SK-N-SH (cell line): ENCODE measurements around the gene CNTN3. TPM values are rescaled to one million over a fixed set of nuclear protein-coding genes. Genes with fewer than 3 reads are reported as not detected.

ENCODE experiments used
- CTCF ChIA-PET: fragments of 300-600, 350-600 bp; formaldehyde crosslinking; extraction: SDS; loops from one replicate; lab custom pipeline; 2021; lab: Yijun Ruan, JAX
- POLR2A ChIA-PET: fragments of 350-600 bp; sonication (Branson Sonifier 250); formaldehyde crosslinking; extraction: SDS; loops from one replicate; lab custom pipeline; 2020; ENCODE audit warnings: antibody characterized with exemption, inconsistent platforms; lab: Yijun Ruan, JAX
- DNase-seq: peaks from one replicate; pipeline ENCODE4 v3.0.0; 2012
- H2AFZ ChIP-seq: fragments of 200-600 bp; sonication (generic); 2 replicates; pipeline ENCODE4 v1.8.1; 2016; ENCODE audit warnings: antibody characterized with exemption, mild to moderate bottlenecking, low read depth
- H3F3A ChIP-seq: fragments of 200-600 bp; sonication (generic); replicated peaks from 2 replicates; pipeline ENCODE3; 2016; ENCODE audit warnings: antibody characterized with exemption, mild to moderate bottlenecking; ENCODE audit not compliant: insufficient read depth
- H3K27ac ChIP-seq, 2 experiments: fragments of 200-500 bp in 1 of 2; fragments of 200-600 bp in 1 of 2; sonication (Bioruptor generic) in 1 of 2; sonication (generic), shearing (Covaris generic) in 1 of 2; 2 replicates each; pipeline versions ENCODE4 v1.5.1 to v1.6.1; 2014 to 2016; ENCODE audit warnings: low read depth in 2 of 2, inconsistent platforms in 1 of 2, low read length in 1 of 2, mild to moderate bottlenecking in 1 of 2, mixed read lengths in 1 of 2
- H3K27me3 ChIP-seq: fragments of 200-600 bp; sonication (generic), shearing (Covaris generic); 2 replicates; pipeline ENCODE4 v1.6.1; 2016; ENCODE audit warnings: mixed run types; ENCODE audit not compliant: insufficient read depth
- H3K36me3 ChIP-seq, 2 experiments: fragments of 200-500 bp in 1 of 2; fragments of 200-600 bp in 1 of 2; sonication (Bioruptor generic) in 1 of 2; sonication (generic) in 1 of 2; replicated peaks in 1 of 2; 2 replicates each; pipeline versions ENCODE3 to v1.5.1; 2014 to 2016; ENCODE audit warnings: low read length in 1 of 2, mild to moderate bottlenecking in 1 of 2; ENCODE audit not compliant: insufficient read depth in 2 of 2, control insufficient read depth in 1 of 2
- H3K4me1 ChIP-seq, 2 experiments: fragments of 200-500 bp in 1 of 2; fragments of 200-600 bp in 1 of 2; sonication (Bioruptor generic) in 1 of 2; sonication (generic), shearing (Covaris generic) in 1 of 2; 2 replicates each; pipeline versions ENCODE4 v1.5.1 to v1.6.1; 2014 to 2016; ENCODE audit warnings: low read depth in 1 of 2, low read length in 1 of 2, mixed run types in 1 of 2; ENCODE audit not compliant: insufficient read depth in 2 of 2, control insufficient read depth in 1 of 2
- H3K4me2 ChIP-seq: fragments of 200-600 bp; sonication (generic), shearing (Covaris generic); 2 replicates; pipeline ENCODE4 v1.6.1; 2017; ENCODE audit warnings: mixed run types
- H3K4me3 ChIP-seq, 2 experiments: fragments of 200-500 bp in 1 of 2; fragments of 200-600 bp in 1 of 2; sonication (Bioruptor generic) in 1 of 2; sonication (generic), shearing (Covaris generic) in 1 of 2; 2 replicates each; pipeline versions ENCODE4 v1.5.1 to v1.8.1; 2014 to 2016; ENCODE audit warnings: low read depth in 2 of 2, inconsistent platforms in 1 of 2, low read length in 1 of 2, mild to moderate bottlenecking in 1 of 2, mixed read lengths in 1 of 2, moderate library complexity in 1 of 2
- H3K79me2 ChIP-seq: fragments of 200-600 bp; sonication (generic); 2 replicates; pipeline ENCODE4 v1.8.1; 2017; ENCODE audit warnings: mild to moderate bottlenecking; ENCODE audit not compliant: insufficient read depth
- H3K9ac ChIP-seq: fragments of 200-600 bp; sonication (generic); 2 replicates; pipeline ENCODE4 v1.6.1; 2017; ENCODE audit warnings: mixed run types
- H3K9me2 ChIP-seq: fragments of 200-600 bp; sonication (generic); 2 replicates; pipeline ENCODE4 v1.6.1; 2017; ENCODE audit warnings: mixed run types
- H3K9me3 ChIP-seq: fragments of 200-600 bp; sonication (generic); 2 replicates; pipeline ENCODE4 v1.6.1; 2017; ENCODE audit warnings: mixed run types, mild to moderate bottlenecking, moderate library complexity
- H4K20me1 ChIP-seq: fragments of 200-600 bp; sonication (generic); 2 replicates; pipeline ENCODE4 v1.6.1; 2017; ENCODE audit warnings: mild to moderate bottlenecking, mixed run types; ENCODE audit not compliant: insufficient read depth
- CHD2 ChIP-seq: fragments of 150-350 bp; IDR thresholded peaks from 2 replicates; pipeline ENCODE4 v1.6.1; 2018; ENCODE audit warnings: low read length; ENCODE audit not compliant: partially characterized antibody
- CTCF ChIP-seq: fragments of 200-600 bp; sonication (generic); IDR thresholded peaks from 2 replicates; pipeline ENCODE4 v1.6.1; 2017; ENCODE audit warnings: antibody characterized with exemption, mild to moderate bottlenecking, moderate library complexity
- ELF1 ChIP-seq: IDR thresholded peaks from 2 replicates; pipeline ENCODE4 v1.4.0; 2012
- EZH2phosphoT487 ChIP-seq: fragments of 200-600 bp; sonication (generic); IDR thresholded peaks from 2 replicates; pipeline ENCODE4 v1.6.1; 2017; ENCODE audit warnings: low read depth, mixed run types, mild to moderate bottlenecking, antibody characterized with exemption, moderate library complexity, borderline replicate concordance
- FOSL2 ChIP-seq: IDR thresholded peaks from 2 replicates; pipeline ENCODE4 v1.4.0; 2012; ENCODE audit warnings: low read depth, mild to moderate bottlenecking, moderate library complexity, borderline replicate concordance
- GATA2 ChIP-seq: sonication (generic); formaldehyde crosslinking; IDR thresholded peaks from 2 replicates; pipeline ENCODE4 v1.5.0; 2020; ENCODE audit warnings: mild to moderate bottlenecking, missing genetic modification reagents
- MAX ChIP-seq: IDR thresholded peaks from 2 replicates; pipeline ENCODE4 v1.4.0; 2012; ENCODE audit warnings: low read depth
- MXI1 ChIP-seq: IDR thresholded peaks from 2 replicates; pipeline ENCODE4 v1.6.1; 2012; ENCODE audit warnings: mild to moderate bottlenecking, low read depth, low read length, improper control_type of control experiment
- NRF1 ChIP-seq: IDR thresholded peaks from 2 replicates; pipeline ENCODE4 v1.6.1; 2012; ENCODE audit warnings: low read depth, mild to moderate bottlenecking, low read length
- POLR2AphosphoS5 ChIP-seq: IDR thresholded peaks from 2 replicates; pipeline ENCODE4 v1.6.1; 2012; ENCODE audit warnings: low read depth, low read length
- RAD21 ChIP-seq: IDR thresholded peaks from 2 replicates; pipeline ENCODE4 v1.6.1; 2012; ENCODE audit warnings: mild to moderate bottlenecking, low read length
- RCOR1 ChIP-seq: fragments of 150-350 bp; IDR thresholded peaks from 2 replicates; pipeline ENCODE4 v1.6.1; 2017; ENCODE audit warnings: antibody characterized with exemption, low read length
- RFX5 ChIP-seq: IDR thresholded peaks from 2 replicates; pipeline ENCODE4 v1.6.1; 2012; ENCODE audit warnings: mild to moderate bottlenecking, improper control_type of control experiment, low read length
- RXRA ChIP-seq: IDR thresholded peaks from 2 replicates; pipeline ENCODE4 v1.4.0; 2012; ENCODE audit warnings: low read depth, mild to moderate bottlenecking, borderline replicate concordance
- SMC3 ChIP-seq: IDR thresholded peaks from 2 replicates; pipeline ENCODE4 v1.6.1; 2012; ENCODE audit warnings: low read depth, low read length, improper control_type of control experiment
- TEAD4 ChIP-seq: IDR thresholded peaks from 2 replicates; pipeline ENCODE4 v1.4.0; 2012; ENCODE audit warnings: mild to moderate bottlenecking, borderline replicate concordance; ENCODE audit not compliant: insufficient read depth
- USF1 ChIP-seq: IDR thresholded peaks from 2 replicates; pipeline ENCODE4 v1.4.0; 2012; ENCODE audit warnings: low read depth, borderline replicate concordance
- YY1 ChIP-seq: IDR thresholded peaks from 2 replicates; pipeline ENCODE4 v1.4.0; 2012; ENCODE audit warnings: low read depth, mild to moderate bottlenecking
- ZBTB33 ChIP-seq: IDR thresholded peaks from 2 replicates; pipeline ENCODE4 v1.4.0; 2012; ENCODE audit warnings: low read depth, borderline replicate concordance
- WGBS: methylation state at CpG from one replicate; pipeline ENCODE4 v1.1.6; 2017; ENCODE audit warnings: low lambda C conversion rate; 5-methylcytosine and 5-hydroxymethylcytosine counted together
- polyA plus RNA-seq, 3 experiments: library from polyadenylated mRNA; depleted of rRNA; stranded (reverse); fragments of >200 nt; gene quantifications; 2 replicates each; pipeline ENCODE4 v1.2.3, GENCODE V29; 2012

Gene CNTN3
- polyA plus RNA-seq, 1 of the 3 experiments (the other 2 are of a cell fraction), result 2.8 TPM

- peaks cover 13% of the 10 kb centered on the region for H3F3A ChIP-seq
- H3K79me2 ChIP-seq, result no peaks in the 10 kb centered on the region
- TF ChIP-seq RFX5 (no peak), RAD21 (peak; percentile 71), SMC3 (peak; percentile 66), CTCF (peak; percentile 68), GATA2 (CRISPR knock-in tag) (no peak), USF1 (no peak)
- no peaks in the 10 kb centered on the region for H3K9me3 ChIP-seq
- CTCF ChIA-PET, result interaction anchor here (0.7 to 1.0 kb wide), 2 partner anchors 275 to 364 kb away, joined by 3 read pairs; no protein-coding TSS in a partner anchor
- H3K27me3 ChIP-seq, result no peaks in the 10 kb centered on the region
- POLR2A ChIA-PET, result no interaction called here
- H3K9ac ChIP-seq, result no peak overlapping the region
- no peak overlapping the region for H2AFZ ChIP-seq
- H3K4me3 ChIP-seq, result no peak overlapping the region
- H3K4me1 ChIP-seq, result no peaks in the 10 kb centered on the region; a peak in 1 of 4 replicates
- no peaks in the 10 kb centered on the region for H4K20me1 ChIP-seq
- DNase-seq, result no peak
- H3K36me3 ChIP-seq, result no peaks in the 10 kb centered on the region
- H3K9me2 ChIP-seq, result no peaks in the 10 kb centered on the region
- no peak overlapping the region; the same call in 1 of the 2 replicates for H3K4me2 ChIP-seq
- no peak overlapping the region for H3K27ac ChIP-seq
- 25% methylated on average over 4 of the region's 4 CpGs for WGBS
Observed at GRCh38 chr3:74630602-74631001, 16.1 kb upstream of the CNTN3 start.

- DNase-seq, result no peak
- H3K9me2 ChIP-seq, result no peaks in the 10 kb centered on the region
- 50% methylated on average over 2 of the region's 2 CpGs for WGBS
- peaks cover 0 to 7% of the 10 kb centered on the region in 2 experiments; a peak in 1 of 4 replicates for H3K4me1 ChIP-seq
- no peak overlapping the region for H2AFZ ChIP-seq
- no peaks in the 10 kb centered on the region for H4K20me1 ChIP-seq
- no peaks in the 10 kb centered on the region for H3K27me3 ChIP-seq
- no peaks in the 10 kb centered on the region for H3K9me3 ChIP-seq
- no peaks in the 10 kb centered on the region for H3K36me3 ChIP-seq
- H3F3A ChIP-seq, result peaks cover 9% of the 10 kb centered on the region
- ChIA-PET CTCF (no interaction called here), POLR2A (no interaction called here)
- no peak overlapping the region for H3K9ac ChIP-seq
- no peaks in the 10 kb centered on the region for H3K79me2 ChIP-seq
- H3K4me2 ChIP-seq, result no peak overlapping the region
- no peak overlapping the region for H3K27ac ChIP-seq
- no peak overlapping the region for H3K4me3 ChIP-seq
- TF ChIP-seq NRF1 (no peak), CHD2 (no peak), RCOR1 (no peak), MAX (no peak), MXI1 (no peak), ELF1 (no peak), SMC3 (no peak), EZH2phosphoT487 (no peak), FOSL2 (no peak), TEAD4 (no peak), YY1 (no peak), ZBTB33 (no peak), RXRA (no peak), POLR2AphosphoS5 (no peak), USF1 (no peak)
Observed at GRCh38 chr3:74626011-74626410, 11.6 kb upstream of the CNTN3 start.
